Raji (cell line): ENCODE results near the gene UNC5B.

ENCODE experiments used
- POLR2A ChIP-seq: IDR thresholded peaks from 2 replicates; pipeline ENCODE4 v1.6.1; 2011; ENCODE audit warnings: low read depth, low read length, control low read depth; ENCODE audit not compliant: insufficient read depth

The UNC5B gene

DNA sequence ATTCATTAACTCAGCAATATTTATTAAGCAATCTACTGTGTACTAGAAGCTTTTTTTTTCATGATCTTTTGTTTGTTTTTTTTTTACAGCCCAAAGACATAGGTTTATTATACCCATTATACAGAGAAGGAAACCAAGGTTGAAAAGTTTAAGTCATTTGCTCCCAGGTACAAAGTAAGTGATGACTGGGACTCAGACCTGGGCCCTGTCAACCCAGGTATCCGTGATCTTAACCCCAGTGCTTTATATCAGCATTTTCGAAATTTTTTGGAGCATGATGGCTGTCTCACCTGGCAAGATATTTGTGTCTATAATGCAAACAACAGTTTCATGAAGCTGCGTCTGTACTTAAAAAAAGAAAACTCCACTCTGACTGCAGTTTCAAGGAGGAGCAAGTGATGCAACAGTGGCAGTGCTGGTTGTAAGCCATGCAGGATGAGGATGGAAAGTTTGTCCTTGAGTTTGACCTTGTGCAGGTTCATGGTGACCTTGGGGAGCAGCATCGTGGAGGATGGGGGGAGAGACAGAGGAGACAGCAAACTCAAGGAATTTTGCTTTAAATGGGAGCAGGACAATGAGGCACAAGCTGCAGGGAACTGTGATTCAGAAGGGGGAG lies 118.5 kb downstream of the UNC5B start:
- no peak for TF ChIP-seq POLR2A

DNA sequence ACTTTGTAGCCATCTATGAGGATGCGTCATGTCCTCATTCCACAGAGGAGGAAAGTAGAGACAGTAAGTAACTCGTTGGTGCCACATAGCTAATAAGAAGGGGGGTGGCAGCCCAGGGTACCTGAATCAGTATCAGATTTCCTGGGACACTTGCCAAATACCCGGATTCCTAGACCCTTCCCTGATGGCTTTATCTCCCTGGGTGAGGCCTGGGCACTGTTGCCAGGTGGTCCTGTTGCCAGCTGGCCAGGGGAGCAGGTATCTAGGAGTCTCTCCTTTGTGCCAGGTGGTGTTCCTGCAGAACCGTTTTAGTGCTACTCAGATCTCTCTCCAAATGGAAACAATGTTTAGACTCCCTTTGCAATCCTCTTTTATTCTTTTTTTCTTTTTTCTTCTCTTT lies 119.4 kb downstream of the UNC5B start:
- no peak for TF ChIP-seq POLR2A

DNA sequence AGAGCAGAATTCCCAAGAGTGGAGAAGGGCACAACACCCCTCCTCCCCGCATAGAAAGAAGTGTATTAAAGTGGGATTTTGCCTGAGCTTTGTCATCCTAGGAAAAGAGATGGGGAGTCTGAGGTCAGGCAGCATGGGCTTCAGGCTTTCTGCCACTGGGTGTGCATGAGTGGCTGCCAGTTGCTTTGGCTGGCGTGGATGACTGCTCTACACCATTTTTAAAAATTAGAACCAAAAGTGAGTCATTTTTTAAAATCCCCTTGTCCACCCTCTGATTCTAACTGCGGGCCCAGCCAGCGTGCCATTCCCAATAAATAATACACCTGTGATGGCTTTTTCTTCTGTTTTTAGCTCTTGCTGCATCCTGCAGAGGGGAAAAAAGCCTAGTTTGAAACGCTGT lies 120.1 kb downstream of the UNC5B start:
- TF ChIP-seq POLR2A: no peak

DNA sequence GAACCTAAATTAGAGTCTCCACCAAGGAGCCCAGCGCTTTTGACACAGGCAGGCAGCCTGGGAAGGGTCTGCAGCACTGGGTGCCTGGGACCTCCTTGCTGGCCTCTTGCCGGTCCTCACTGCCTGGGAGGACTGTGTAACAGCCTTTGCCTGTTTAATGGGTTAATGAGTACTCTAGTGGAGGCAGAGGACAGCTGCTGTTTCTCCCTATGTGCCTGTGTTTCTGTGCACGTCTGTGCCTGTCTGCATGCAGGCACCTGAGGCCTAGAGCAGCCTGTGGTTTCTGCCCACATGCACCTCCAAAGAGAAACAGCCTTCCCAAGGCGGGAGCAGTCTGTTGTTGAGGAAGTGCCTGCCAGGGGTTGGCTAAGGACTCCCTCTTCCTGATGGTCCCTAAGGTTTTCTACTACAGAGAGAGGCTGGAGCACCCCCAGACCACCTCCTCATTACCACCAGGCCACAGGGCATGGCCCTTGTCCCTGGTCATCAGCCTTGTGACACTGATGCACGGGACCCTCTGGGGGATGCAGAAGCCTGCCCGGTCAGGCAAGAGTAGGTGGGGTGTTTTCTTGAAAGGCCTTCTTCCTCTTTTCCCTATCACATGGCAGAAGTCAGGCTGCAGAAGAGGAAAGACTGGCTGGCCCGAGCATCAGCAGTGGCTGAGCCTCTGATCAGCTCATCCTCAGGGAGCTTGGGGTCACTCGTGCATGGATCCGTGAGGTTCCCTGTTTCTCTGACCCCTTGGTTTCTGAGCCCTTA lies 120.9 kb downstream of the UNC5B start:
- TF ChIP-seq POLR2A: no peak

DNA sequence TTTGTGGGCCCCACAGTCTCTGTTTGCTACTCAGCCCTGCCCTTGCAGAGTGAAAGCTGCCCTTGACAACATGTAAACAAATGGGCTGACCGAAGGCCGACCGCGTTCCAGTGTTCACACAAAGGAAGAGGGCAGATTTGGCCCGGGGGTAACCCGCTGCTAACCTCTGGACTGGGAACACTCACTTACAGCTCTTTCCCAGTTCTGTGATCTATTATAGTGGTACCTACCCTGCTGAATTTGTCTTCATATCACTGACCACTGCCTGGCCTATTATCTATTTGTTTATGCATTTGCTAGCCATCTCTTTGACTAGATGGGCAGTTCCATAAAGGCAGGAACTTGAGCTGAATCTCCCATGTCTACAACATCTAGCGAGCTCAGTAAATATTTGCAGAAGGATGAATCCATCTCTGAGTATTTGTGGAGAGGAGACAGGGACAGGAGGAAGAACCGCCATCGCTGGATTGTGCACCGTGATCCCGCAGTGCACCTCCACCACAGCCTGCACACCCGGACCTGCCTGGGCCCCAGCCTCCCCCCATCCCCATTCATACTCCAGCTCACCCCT lies 121.9 kb downstream of the UNC5B start:
- TF ChIP-seq POLR2A: no peak

DNA sequence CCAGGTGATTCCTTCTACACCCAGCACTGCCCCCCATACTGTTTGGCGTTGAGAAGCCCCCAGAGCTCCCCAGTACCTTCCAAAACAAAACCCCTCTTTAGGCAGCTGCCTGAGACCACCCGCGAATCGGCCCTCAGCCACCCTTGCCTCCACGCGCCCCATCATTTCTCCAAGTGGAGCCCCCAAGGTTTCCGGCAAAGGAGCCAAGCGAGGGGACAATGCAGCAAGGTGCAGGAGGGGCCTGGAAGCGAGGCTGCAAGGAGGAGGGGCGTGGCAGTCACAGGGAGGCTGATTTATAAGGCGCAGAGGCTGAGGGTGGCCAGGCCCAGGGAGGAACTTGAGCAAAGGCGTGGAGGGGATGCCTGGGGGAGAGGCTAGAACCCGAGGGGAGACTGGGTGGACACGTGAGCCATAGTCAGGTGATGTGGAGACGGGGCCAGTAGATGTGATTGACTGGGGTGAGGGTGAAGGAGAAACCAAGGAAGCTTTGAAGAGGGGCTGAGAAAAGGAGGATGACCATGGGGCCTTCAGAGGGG lies 122.9 kb downstream of the UNC5B start:
- no peak for TF ChIP-seq POLR2A

DNA sequence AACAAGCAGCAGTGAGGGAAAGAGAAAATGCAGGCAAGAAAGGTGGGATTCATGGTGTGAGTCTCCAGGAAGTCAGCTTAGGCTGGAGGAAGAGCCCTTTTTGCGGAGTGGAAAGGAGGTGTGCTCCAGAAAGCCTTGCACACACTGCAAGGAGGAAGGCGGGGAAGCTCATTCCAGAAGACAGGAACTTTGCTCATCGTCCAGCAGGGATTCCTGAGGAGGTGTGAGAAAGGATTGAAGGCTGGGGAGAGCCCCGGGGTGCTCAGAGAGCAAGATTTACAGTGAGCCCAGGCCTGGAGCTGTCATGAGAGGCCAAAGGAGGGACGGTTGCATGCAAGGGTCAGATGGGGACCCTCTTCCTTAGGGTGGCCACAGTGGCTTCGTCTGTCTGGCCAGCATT lies 124.3 kb downstream of the UNC5B start:
- no peak for TF ChIP-seq POLR2A

DNA sequence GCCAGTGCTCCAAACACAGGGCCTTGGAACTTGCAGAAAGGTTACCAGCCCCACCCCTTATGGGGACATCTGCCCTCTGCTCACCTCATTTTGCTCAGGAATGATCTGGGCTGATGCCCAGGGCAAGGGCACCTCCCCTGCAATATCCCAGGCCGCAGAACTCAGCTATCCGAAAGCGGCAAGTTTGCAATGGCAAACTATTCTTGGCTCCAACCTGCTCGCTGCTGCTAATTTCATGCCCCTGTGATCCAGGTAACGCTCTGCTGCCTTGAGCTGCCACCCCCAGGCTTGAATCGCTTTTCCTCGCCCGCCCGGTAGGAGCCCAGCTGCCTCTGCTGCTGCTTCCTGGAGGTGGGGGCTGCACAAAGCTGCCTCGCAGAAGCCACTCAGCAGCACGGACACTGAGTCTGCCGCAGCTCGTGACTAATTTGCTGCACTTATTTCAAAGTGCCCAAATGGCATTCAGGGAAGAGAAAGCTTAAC lies 124.9 kb downstream of the UNC5B start:
- TF ChIP-seq POLR2A: no peak

DNA sequence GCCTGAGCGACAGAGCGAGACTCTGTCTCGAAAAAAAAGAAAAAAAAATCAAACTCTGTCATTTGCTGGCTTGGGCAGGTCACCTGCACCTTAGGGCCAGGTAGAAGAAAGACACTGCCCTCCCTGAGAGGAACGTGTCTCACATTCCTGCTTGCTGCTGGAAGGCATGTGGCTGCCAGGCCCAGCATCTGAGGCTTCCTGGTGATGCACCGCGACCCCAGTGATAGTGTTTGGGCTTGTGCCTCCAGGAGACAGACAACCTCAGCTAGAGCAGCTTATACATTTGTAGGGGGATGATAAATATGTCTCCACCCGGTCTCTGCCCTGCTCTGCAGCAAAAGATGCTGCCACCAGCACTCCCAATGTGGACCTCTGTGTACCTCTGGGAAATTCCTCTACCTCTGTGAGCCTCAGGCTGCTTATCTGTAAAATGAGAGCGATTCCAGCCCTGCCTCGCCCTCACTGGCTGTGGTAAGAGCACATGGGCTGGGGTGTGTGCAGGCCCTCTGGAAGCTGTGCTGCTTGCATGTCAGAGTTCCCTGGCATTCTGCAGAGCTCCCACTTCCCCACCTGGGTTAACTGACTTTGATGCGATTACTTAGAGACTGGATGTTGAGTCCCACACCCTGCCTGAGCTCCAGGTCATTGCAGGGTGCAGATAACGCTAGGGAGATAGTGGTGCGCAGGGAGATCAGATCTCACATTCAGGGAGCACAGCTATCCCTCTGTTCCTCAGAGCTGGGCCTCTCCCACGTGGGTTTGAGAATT lies 126.5 kb downstream of the UNC5B start:
- TF ChIP-seq POLR2A: no peak

DNA sequence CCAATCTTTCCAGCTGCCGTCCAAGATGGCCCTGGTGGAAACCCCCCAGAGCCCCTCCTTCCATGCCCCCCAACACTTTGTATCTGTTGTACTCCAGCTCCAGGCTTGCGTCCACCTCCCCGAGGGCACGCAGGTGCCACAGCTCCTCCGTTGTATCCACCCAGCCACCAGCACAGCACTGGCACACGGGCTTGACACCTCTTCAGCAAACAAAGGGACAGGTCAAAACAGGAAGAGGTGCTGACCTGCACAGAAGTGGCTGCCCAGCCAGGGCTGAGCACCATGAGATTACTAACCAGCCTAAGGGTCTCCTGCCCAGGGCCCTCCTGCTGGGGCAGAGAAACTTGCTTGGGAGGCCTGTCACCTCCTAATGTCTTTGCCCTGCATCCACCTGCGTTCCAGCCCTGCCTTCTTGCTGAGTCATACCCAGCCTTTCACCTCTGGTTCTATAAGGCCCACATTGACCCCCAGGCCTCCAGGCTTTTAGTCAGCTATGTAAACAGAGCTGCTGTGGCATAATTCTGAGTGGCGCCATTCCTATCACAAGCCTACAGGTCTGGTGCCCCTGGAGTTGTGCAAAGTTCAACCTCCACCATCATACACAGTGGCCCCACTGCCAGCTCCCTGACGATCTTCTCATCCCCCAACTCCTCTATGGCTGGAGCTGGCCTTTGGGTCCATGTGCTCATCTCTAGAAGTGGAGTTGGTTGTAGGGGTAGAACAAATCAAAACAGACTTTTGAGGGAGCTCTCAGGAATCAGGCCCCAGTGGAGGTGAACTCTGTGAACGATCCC lies 127.6 kb downstream of the UNC5B start:
- TF ChIP-seq POLR2A: no peak

DNA sequence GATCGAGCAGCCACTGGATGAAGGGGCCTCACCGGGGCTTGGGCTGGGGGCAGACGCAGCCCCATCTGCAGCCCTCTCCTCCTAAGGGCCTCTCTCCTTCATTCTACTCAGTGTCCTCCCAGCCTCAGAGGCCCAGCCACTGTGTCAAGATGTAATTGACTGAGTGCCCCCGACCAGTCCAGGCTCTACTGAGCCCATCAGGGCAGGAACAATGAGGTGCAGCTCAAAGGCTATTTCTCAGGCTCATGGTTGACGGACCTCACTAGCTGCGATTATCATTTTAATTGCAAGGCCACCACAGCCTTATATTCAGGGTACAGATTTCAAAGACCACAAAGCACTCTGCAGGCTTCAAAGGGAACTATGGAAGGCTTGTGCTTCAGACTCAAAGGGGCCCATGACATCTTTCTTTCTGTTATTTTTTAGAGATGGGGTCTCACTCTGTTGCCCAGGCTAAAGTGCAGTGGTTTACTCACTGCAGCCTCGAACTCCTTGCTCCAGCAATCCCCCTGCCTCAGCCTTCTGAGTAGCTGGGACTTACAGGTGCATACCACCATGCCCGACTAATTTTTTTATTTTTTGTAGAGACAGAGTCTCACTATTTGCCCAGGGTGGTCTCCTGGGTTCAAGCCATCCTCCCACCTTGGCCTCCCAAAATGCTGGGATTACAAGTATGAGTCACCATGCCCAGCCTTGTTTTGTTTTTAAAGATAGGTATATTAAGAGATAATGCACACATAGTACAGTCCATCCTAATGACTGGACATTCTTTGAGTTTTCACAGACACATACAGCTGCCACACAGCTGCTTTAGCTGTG lies 130.4 kb downstream of the UNC5B start:
- no peak for TF ChIP-seq POLR2A

DNA sequence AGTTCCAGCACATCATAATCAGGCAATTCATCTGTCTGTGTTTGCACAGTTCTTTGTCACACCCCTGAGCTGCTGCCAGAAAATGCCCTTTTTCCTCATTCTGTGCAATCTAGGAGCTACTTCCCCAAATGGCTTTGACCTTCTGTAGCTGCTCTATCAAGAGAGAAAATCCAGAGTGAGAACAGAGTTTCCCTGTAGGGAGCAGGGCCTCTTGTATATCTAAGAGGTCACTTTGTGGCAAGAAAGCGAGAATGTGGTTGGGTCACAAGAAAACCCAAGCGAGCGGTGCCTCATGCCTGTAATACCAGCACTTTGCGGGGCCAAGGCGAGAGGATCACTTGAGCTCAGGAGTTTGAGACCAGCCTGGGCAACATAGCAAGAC lies 131.0 kb downstream of the UNC5B start:
- no peak for TF ChIP-seq POLR2A

DNA sequence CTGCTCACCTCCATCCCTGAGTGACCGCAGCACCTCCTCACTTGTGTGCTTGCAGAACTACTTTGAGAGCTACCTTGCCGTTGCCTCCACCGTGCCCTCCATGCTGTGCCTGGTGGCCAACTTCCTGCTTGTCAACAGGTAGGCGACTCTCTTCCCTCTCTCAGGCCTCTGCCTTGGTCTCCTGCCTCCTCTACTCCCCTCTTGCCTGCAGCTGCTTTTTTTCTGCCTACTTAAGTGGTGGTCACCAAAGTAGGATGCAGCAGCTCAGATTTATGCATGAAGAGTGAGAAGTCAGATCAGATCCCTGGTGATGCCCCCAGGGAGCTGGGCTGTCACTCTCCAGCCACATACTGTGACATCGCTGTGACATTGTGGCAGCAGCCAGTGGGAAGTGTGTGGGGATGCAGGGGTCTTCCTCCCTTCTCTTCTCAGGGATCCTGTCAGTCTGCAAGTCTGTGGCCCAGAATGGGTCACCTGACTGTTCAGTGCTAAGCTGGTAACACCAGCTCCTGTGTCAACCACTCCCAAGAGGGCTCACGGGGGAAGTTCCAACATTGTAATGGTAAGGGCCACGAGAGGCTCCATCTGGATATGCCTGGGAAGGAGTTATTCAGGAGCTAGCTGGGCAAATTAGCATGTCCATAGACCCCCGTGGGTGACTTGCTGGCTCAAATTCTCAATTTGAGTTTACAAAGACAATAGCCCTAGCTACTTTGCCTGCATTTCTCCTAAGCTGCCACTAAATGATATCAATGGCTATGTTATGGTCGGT lies 132.0 kb downstream of the UNC5B start:
- no peak for TF ChIP-seq POLR2A
